Pulmonary artery endothelial cell (primary cell): ENCODE data around the gene CMTM5. TPM values are rescaled to one million over a fixed set of nuclear protein-coding genes. Genes with fewer than 3 reads are reported as not detected.
"Not testable (repeated sequence)": the region's sequence is repeated elsewhere in the genome, so short reads cannot be mapped to it uniquely, and the experiment has no call there.

Experiments used
- DNase-seq: peaks from one replicate; pipeline ENCODE4 v3.0.0-alpha.2; 2011; ENCODE audit warnings: low read depth, low spot score
- total RNA-seq: library from RNA; depleted of rRNA; stranded (reverse); fragments of >200 nt; gene quantifications from 2 replicates; pipeline ENCODE4 v1.2.3, GENCODE V29; 2014

The CMTM5 gene
- total RNA-seq, 1 donor from 2014 or later: not detected

DNA sequence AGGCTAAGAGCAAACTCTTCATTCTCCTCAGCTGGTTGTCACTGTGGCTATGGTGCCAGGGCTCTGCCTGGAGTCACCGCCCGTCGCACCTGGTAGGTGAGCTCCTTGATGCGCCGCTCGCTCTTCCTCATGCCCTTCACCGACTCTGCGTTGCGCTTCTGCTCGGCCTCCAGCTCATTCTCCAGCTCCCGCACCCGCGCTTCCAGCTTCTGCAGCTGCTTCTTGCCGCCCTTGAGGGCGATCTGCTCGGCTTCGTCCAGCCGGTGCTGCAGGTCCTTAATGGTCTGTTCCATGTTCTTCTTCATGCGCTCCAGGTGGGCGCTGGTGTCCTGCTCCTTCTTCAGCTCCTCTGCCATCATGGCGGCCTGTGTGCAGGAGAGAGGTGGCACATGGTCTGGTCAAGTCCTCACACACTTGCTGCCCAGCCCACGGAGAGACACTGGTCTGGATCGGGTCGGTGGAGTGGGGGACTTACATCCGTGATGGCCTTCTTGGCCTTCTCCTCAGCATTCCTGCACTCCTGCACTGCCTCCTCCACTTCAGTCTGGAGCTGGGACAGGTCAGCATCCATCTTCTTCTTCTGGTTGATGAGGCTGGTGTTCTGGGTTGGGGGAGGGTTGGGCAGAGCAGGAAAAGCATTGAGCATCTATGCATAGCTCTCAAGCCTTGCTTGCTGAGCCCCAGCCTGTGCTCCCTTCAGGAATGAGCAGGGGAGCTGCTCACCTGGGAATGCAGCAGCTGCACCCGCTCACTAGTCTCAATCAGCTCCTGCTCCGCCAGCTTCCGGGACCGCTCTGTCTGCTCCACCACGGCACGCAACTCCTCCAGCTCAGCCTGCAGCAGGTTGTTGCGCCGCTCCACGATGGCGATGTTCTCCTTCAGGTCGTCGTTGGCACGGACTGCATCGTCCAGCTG, 38.3 kb downstream of the CMTM5 start:
- no peak for DNase-seq

DNA sequence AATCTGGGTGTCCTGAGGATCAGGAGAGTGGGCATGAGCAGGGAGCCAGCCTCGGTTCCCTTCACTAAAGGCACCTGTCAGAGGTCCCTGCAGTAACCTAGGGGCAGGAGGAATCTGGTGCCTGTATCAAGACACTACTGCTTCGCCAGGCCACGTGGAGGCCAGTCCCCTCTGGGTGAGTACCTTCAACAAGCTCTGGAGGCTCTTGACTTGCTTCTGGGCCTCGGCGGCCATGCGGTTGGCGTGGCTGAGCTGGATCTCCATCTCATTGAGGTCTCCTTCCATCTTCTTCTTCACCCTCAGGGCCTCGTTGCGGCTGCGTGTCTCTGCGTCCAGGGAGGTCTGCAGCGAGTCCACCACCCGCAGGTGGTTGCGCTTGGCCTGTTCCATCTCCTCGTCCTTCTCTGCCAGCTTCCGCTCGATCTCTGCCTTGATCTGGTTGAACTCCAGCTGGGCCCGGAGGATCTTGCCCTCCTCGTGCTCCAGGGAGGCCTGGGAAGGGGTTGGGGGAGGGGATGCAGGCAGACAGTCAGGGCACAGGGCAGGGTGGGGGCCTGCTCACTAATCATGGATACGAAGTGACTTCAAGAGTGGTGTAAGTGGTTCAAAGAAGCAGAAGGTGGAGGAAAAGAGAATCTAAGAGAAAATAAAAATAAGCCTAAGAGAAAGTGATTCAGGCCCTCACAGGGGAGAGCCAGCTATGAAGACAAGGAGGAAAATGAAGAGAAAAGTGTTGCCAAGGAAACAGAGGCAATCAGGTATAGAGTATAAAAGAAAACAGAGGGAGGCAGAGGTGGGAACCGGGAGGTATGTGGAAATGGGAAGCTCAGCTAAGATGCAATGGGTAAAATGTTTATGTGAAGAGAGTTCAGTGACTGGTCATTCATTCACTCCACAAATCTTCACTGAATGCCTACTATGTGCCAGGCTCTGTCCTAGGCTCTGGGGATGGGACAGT, 39.3 kb downstream of the CMTM5 start:
- DNase-seq: no peak

DNA sequence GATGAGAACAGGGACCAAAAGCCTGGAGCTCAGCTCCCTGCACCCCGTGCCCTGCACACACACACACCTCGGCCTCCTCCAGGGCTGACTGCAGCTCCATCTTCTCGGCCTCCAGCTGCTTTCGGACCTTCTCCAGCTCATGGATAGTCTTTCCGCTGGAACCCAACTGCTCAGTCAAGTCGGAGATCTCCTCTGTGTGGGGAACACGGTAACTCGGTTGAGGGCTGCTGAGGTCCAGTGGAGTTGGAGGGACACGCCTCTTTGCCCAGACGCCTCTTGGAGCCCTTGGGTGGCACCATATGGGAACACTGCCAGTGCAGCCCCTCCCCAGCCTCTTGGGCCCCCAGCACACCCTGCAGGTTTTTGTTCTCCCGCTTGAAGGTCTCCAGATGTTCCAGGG, 40.0 kb downstream of the CMTM5 start:
- no peak for DNase-seq

DNA sequence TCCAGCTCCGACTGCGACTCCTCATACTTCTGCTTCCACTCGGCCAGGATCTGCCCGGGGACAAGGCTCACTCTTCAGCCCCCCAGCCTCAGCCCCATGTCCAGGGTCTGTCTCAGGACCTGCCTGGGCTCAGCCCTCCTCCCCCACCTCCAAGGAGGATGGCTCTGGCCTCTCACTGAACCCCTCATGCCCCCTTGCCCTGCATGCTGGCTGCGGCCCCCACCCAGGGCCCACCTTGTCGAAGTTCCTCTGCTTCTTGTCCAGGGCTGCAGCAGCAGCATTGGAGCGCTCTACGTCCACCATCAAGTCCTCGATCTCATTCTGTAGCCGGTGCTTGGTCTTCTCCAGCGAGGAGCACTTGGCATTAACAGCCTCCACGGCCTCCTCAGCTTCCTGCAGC, 40.4 kb downstream of the CMTM5 start:
- DNase-seq: not testable (repeated sequence)

DNA sequence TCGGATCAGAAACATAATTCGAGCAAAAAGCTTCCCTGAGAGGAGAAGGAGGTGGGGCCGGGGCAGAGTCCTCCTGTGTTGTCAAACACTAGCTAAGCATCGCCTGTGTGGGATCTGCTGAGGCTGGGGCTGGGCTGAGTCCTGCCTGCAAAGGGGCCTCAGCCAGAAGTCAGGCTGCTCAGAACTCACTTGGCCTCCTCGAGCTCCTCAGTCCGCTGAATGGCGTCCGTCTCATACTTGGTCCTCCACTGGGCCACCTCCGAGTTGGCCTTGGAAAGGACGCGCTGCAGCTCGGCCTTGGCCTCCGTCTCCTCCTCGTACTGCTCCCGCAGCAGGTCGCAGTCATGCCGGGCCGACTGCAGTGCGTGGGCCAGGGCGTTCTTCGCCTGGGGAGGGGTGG, 41.2 kb downstream of the CMTM5 start:
- no peak for DNase-seq

DNA sequence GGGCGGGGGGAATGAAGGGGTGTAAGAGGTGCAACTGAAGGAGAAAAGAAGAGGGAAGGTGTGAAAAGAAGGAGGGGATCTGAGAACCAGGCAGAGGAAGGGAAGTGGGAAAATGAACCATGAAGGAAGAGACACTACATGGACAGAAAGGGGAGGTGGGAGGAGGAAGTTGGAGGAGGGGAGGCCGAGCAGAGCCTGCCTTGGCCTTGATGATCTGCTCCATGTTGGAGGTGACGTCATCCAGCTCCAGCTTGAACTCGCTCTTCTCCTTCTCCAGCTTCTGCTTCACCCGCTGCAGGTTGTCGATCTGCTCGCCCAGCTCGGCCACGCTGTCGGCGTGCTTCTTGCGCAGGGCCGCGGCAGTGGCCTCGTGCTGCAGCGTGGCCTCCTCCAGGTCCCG, 42.8 kb downstream of the CMTM5 start:
- not testable (repeated sequence) for DNase-seq

DNA sequence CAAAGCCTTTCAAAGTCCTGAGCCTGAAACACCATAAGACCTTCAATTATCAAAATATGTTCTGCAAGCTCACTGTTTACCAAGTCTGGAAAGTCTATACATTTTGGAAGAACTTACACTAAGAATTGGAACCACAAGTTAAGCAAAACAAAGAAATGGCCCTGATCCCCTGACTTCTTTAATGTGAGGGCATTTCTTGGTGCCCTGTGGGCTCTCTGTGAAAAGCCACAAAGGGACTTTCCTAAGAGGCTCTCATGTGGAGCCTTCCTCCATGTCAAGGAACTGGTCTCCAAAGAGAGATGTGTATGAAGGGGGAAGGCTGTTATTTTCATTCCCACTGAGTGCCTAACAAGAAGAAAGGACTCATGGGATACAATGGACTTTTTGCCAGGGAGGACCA, 44.7 kb downstream of the CMTM5 start:
- no peak for DNase-seq

DNA sequence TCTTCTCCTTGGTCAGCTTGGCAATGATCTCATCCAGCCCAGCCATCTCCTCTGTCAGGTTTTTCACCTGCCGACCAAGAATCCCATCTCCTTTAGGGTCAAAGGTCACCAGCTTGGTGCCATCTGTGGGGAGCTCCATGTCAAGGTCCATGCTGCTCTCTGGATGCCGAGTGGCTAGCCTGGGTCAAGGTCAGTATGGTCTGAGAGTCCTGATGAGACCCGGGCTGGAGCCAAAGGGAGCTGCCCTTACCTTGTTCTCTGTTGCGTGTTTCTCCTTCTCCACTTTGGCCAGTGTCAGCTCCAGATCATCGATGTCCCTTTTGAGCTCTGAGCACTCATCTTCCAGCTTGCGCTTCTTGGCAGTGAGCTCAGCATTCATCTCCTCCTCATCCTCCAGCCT, 46.8 kb downstream of the CMTM5 start:
- DNase-seq: no peak

DNA sequence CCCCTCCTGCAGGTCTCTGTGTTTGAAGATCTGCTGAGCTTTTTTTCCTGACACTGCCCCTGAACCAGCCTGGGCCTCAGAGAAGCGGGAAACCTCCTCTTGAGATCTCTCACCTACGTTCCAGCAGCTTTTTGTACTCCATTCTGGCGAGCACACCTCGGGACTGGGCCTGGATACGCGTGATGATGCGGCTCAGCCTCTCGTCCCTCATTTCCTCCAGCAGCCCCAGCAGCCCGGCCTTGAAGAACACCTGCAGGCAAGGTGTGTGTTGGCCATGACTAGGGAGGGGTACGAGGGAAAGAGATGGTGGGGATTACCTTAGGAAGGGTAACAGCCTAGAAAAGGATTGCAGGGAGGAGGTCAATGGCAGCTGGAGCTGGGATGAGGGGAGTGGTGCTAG, 48.3 kb downstream of the CMTM5 start:
- DNase-seq: no peak

DNA sequence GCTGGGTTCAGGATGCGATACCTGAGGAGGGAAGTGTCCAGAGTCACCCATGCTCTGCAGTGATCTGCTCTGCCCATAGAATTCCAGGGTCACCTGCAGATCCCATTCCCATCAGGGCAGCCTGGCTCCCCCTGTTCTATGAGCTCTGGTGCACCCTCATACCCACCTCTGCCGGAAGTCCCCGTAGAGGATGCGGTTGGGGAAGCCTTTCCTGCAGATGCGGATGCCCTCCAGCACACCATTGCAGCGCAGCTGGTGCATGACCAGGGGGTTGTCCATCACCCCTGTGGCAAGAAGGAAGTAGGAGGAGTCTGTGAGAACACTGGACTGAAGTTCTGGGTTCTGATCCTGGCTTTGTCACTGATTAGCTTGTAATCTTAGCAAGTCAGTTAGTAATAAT, 49.0 kb downstream of the CMTM5 start:
- not testable (repeated sequence) for DNase-seq

DNA sequence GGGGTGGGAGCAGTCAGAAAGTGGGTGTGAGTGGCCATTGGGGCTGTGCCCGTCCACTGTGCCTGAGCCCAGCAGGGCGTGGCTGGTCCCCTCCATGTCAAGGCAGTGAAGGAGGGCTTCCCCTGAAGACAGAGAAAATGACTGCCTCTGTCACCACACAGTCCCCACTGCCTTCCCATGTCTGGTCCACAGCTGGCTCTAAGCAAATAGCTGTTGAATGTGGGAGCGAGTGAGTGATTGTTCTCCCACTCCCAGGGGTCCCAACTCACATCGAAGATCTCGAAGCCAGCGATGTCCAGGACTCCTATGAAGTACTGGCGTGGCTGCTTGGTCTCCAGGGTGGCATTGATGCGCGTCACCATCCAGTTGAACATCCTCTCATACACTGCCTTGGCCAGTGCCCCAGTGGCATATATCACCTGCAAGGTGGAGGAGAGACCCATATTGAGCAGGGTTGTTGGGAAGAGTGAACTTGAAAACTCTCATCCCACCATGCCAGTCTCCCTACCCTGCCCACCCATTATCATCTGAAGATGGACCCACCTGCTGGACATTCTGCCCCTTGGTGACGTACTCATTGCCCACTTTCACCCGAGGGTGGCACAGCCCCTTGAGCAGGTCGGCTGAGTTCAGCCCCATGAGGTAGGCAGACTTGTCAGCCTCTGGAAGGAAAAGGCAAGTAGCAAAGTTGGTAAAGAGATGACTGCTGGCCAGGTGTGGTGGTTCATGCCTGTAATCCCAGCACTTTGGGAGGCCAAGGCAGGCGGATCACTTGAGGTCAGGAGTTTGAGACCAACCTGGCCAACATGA, 52.0 kb downstream of the CMTM5 start:
- no peak for DNase-seq

Other genes starting within 250 kb of the CMTM5 start
- 0.46 and 0.78 TPM in 2 replicates for gene SLC7A8, start 193.4 kb upstream of the CMTM5 start, total RNA-seq
- gene RNF212B, start 139.1 kb upstream of the CMTM5 start, total RNA-seq: not detected in 2 replicates
- 4.0 and 5.8 TPM in 2 replicates for gene HOMEZ, start 90.9 kb upstream of the CMTM5 start, total RNA-seq
- gene PPP1R3E, start 74.2 kb upstream of the CMTM5 start, total RNA-seq: 1.8 and 2.0 TPM in 2 replicates
- 17.5 and 18.3 TPM in 2 replicates for gene BCL2L2, start 70.2 kb upstream of the CMTM5 start, total RNA-seq
- 132 and 144 TPM in 2 replicates for gene PABPN1, start 55.6 kb upstream of the CMTM5 start, total RNA-seq
- 0.99 and 5.7 TPM in 2 replicates for gene SLC22A17, start 24.2 kb upstream of the CMTM5 start, total RNA-seq
- gene EFS, start 11.9 kb upstream of the CMTM5 start, total RNA-seq: not detected in 2 replicates
- not detected in 2 replicates for gene IL25, start 4.2 kb upstream of the CMTM5 start, total RNA-seq
- not detected in 2 replicates for gene MYH6, start 31.2 kb downstream of the CMTM5 start, total RNA-seq
- gene MYH7, start 58.6 kb downstream of the CMTM5 start, total RNA-seq: not detected in 2 replicates
- 51.7 and 58.2 TPM in 2 replicates for gene NGDN, start 92.7 kb downstream of the CMTM5 start, total RNA-seq
- 0.26 and 0.49 TPM in 2 replicates for gene ZFHX2, start 174.7 kb downstream of the CMTM5 start, total RNA-seq
- gene THTPA, start 179.2 kb downstream of the CMTM5 start, total RNA-seq: 12.2 and 15.7 TPM in 2 replicates
- 6.7 and 6.8 TPM in 2 replicates for gene AP1G2, start 190.7 kb downstream of the CMTM5 start, total RNA-seq
- gene JPH4, start 201.7 kb downstream of the CMTM5 start, total RNA-seq: not detected in 2 replicates